Measurements from ENCODE around the gene TRIM66. TPM values are rescaled to one million over a fixed set of nuclear protein-coding genes. Genes with fewer than 3 reads are reported as not detected.

The TRIM66 gene
- polyA plus RNA-seq, 2 of the 4 experiments (the other 2 are of a cell fraction), result 2.5 to 9.8 TPM

GRCh38 chr11:8642196-8642841 is 40.1 kb downstream of the TRIM66 start:
- no peak overlapping the region for H3K27ac ChIP-seq
- no peak overlapping the region for H3K4me2 ChIP-seq
- TF ChIP-seq MYC (IDR thresholded peaks at IDR 0.05; ENCODE audit: borderline replicate concordance, low read length) (no peak), BHLHE40 (IDR thresholded peaks at IDR 0.05; ENCODE audit: low read depth, low read length) (no peak), RARB (CRISPR knock-in tag; IDR thresholded peaks at IDR 0.05) (no peak), ATOH8 (CRISPR knock-in tag; IDR thresholded peaks at IDR 0.05; ENCODE audit: low read depth) (no peak), CEBPB (IDR thresholded peaks at IDR 0.05) (no peak), PBX3 (IDR thresholded peaks at IDR 0.05) (no peak), EP300 (IDR thresholded peaks at IDR 0.05) (no peak), FOSB (CRISPR knock-in tag; IDR thresholded peaks at IDR 0.05) (no peak), POLR2A (IDR thresholded peaks at IDR 0.05; ENCODE audit: low read length) (no peak), PHF8 (IDR thresholded peaks at IDR 0.05; ENCODE audit: borderline replicate concordance, low read depth) (no peak), MAFK (IDR thresholded peaks at IDR 0.05; ENCODE audit: partially characterized antibody) (no peak), EHMT2 (IDR thresholded peaks at IDR 0.05; ENCODE audit: low read depth) (no peak), TP53 (CRISPR knock-in tag; IDR thresholded peaks at IDR 0.05) (no peak), HEYL (CRISPR knock-in tag; IDR thresholded peaks at IDR 0.05) (no peak), CHD2 (IDR thresholded peaks at IDR 0.05; ENCODE audit: low read length, partially characterized antibody) (no peak), RNF2 (IDR thresholded peaks at IDR 0.05; ENCODE audit: borderline replicate concordance, low read depth) (no peak), RCOR1 (IDR thresholded peaks at IDR 0.05; ENCODE audit: low read depth, low read length) (no peak), EHF (CRISPR knock-in tag; IDR thresholded peaks at IDR 0.05) (no peak), ESRRA (IDR thresholded peaks at IDR 0.05; ENCODE audit: borderline replicate concordance, low read length) (no peak)
- no peaks in the 10 kb centered on the region for H3K9me3 ChIP-seq
- H3K4me1 ChIP-seq, result no peaks in the 10 kb centered on the region
- ATAC-seq, result no peak
- DNase-seq (ENCODE audit: low read depth in 1 of 2, low spot score in 1 of 2), result no peak
- POLR2A ChIA-PET, result no interaction called here
- no peak overlapping the region for H3K4me3 ChIP-seq
- CTCF ChIA-PET, result interaction anchor here (0.5 to 1.0 kb wide), 3 partner anchors 10 to 317 kb away, joined by 3 to 4 read pairs (median 3); no protein-coding TSS in a partner anchor
- FAIRE-seq, result no peak
- WGBS (ENCODE audit: missing lambda C conversion rate), result 86% methylated on average over 5 of the region's 5 CpGs

GRCh38 chr11:8641332-8641731 is 41.1 kb downstream of the TRIM66 start:
- POLR2A ChIA-PET, result no interaction called here
- ATAC-seq, result no peak

More at GRCh38 chr11:8641332-8641731, 41.1 kb downstream of the TRIM66 start:
- TF ChIP-seq HDAC2 (IDR thresholded peaks at IDR 0.05) (no peak), SREBF2 (IDR thresholded peaks at IDR 0.05) (no peak), JUNB (IDR thresholded peaks at IDR 0.05) (no peak), EP300 (IDR thresholded peaks at IDR 0.05) (no peak), ATOH8 (CRISPR knock-in tag; IDR thresholded peaks at IDR 0.05; ENCODE audit: low read depth) (no peak), TP53 (CRISPR knock-in tag; IDR thresholded peaks at IDR 0.05) (no peak), E2F6 (IDR thresholded peaks at IDR 0.05; ENCODE audit: borderline replicate concordance, low read depth) (no peak), TFCP2L1 (CRISPR knock-in tag; IDR thresholded peaks at IDR 0.05) (no peak), ELK1 (IDR thresholded peaks at IDR 0.05; ENCODE audit: low read depth, low read length) (no peak), USF2 (IDR thresholded peaks at IDR 0.05) (no peak), EHMT2 (IDR thresholded peaks at IDR 0.05; ENCODE audit: low read depth) (no peak), HOXB5 (CRISPR knock-in tag; IDR thresholded peaks at IDR 0.05) (no peak), BCL3 (IDR thresholded peaks at IDR 0.05) (no peak), MAX (IDR thresholded peaks at IDR 0.05) (no peak), CBX2 (IDR thresholded peaks at IDR 0.05; ENCODE audit: borderline replicate concordance, low read depth) (no peak), EHF (CRISPR knock-in tag; IDR thresholded peaks at IDR 0.05) (no peak), BHLHE40 (IDR thresholded peaks at IDR 0.05; ENCODE audit: low read depth, low read length) (no peak)
- H3K4me1 ChIP-seq, result no peaks in the 10 kb centered on the region
- CTCF ChIA-PET, result no interaction called here
- FAIRE-seq (no peak), DNase-seq (ENCODE audit: low read depth in 1 of 2, low spot score in 1 of 2) (no peak)
- WGBS (ENCODE audit: missing lambda C conversion rate), result 95% methylated on average over 2 of the region's 2 CpGs
- no peaks in the 10 kb centered on the region for H3K9me3 ChIP-seq
- H3K4me2 ChIP-seq, result no peak overlapping the region
- H3K4me3 ChIP-seq, result no peak overlapping the region
- H3K27ac ChIP-seq, result no peak overlapping the region
